Measurements from ENCODE around the gene ANO3.

The ANO3 gene

DNA sequence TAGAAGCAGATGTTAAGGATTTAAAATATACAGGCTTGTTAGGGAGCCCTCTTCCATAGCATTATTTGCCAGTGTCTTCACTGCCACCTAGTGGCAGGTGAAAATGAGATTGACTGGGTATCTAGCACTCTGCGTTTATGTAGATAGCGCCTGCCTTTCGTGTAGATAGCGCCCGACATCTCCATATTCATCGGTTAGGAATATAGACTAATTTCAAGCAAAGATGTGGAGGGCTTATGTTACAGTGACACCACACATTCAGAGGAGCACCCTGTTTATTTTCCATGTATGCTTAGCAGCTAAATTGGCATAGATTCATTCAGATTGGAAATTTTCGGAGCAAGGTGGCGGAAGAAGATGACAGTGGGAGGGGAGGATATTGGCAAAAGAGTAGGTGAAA lies 318.0 kb downstream of the ANO3 start:
- DNase-seq, result peak; percentile 59

DNA sequence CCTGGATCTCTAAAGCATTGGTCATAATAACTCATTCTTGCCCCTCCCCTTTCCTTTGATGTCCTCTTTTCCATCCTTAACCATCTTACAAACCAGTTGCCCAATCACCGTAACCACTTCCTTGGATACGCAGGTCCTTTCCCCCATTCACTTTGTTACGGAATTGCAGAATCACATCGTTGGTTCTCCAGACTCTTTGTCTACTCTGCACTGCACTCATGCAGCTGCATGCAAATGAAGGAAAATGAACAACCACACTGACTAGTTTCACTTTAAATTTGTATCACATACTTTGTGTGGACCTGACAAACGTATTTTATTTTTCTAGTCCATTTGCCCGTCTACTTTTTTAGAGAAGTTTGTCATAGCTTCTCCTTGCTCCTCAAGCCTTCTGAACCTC lies 320.0 kb downstream of the ANO3 start:
- no peak for DNase-seq

DNA sequence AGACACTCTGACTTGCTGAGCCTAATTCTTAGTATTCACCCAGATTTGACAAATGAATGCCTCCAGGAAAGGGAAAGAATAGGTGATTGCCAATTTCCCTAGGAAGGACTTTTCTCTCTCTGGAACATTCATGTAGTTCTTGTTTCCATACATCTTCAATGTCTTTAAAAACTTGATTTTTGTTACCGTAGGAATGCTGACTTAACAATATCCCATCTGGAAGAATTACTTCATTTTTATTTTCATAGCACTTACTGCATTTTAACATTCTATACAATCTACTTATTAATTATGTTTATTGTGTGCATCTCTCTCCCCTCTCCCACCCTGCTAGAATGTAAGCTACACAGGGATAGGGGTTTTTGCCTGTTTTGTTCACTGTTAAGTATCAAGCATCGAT lies 323.4 kb downstream of the ANO3 start:
- DNase-seq, result no peak

DNA sequence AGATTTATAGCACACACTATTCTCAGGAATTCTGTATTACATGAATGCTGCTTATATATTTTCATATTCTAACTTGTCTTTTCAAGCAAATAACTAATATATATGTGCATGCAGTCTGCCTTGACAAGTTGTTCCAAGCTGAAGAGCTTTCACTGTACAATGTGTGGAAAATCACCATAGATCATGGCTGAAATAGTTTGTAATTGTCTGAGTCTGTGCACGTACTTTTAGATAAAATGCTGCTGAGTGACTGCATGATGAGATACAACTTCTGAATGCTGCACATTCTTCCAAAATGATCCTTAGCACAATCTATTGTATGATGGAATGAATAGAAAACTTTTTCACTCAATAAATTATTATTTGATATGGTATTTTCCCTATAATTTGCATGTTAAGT lies 331.0 kb downstream of the ANO3 start:
- no peak for DNase-seq

DNA sequence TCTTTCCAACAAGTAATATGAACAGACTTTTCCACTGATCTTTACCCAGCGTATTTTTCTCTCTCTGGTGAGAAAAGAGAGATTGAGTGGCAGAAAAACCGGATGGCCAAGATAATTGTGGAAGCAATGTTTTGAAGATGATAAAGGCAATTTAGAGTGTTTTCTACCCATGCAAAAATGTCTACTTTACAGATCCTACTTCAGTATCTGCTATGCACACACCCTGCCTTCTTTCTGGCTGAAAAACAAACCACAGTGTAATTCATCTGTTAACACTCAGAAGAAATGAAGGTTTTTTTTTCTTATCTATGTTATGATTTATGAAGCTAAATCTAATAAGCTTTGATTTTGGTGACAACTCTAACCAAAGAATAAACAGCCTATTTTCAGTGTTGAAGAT lies 333.1 kb downstream of the ANO3 start:
- DNase-seq, result no peak

- DNase-seq, result no peak
Measured at GRCh38 chr11:26665946-26666345, 334.0 kb downstream of the ANO3 start.

DNA sequence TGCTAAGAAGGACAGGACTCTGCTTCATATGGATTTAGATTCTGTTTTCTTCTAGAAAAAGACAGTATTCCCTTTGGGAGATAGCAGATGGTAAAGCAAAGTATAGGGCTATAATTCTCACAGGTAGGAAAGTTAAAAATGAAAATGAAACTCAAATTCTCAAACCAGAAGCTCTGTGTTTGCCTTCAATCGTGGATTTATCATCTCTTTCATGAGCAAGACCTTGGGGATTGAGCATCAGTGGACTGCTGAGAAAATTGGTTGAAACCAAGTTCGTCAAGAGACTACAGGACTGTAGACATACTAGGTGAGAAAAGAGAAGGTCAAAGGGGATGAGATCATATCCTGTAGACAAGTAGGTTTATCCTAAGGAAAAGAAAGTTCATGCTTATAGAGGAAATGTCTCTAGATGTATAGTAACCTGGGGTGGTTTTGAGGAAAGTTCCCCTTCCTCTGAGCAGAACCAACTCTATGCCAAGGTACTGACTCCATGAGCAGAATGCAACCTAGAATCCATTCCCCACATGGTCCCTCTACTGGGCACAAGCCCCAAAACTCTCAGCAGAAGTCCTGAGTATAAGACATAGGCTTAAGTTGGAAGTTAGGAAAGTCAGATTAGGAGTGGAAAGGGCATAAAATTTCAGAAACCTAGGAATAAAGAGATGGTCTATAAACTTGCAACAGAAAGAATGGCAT lies 343.5 kb downstream of the ANO3 start:
- no peak for DNase-seq

- DNase-seq, result no peak
Measured at GRCh38 chr11:26676641-26677040, 344.7 kb downstream of the ANO3 start.

DNA sequence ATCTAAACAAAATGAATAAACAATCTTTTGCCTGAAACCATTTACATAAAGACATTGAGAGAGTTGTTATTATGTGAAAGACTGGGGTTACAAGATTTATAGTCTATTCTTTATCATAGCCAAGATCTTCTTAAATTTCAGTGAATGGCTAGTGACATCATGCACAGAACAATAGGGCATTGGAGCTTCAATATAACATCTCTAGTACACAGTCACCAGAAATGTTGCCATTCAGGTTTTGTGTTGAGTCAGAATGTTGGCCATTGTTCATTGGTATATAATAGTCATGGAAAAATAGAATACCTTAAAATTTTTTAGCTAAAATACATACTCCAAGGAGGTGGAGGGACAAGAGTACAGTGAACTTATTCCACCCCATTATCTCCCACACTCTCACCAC lies 345.6 kb downstream of the ANO3 start:
- no peak for DNase-seq

- DNase-seq, result no peak
Measured at GRCh38 chr11:26687351-26687750, 355.4 kb downstream of the ANO3 start.

- DNase-seq, result no peak
Measured at GRCh38 chr11:26688701-26689100, 356.8 kb downstream of the ANO3 start.

DNA sequence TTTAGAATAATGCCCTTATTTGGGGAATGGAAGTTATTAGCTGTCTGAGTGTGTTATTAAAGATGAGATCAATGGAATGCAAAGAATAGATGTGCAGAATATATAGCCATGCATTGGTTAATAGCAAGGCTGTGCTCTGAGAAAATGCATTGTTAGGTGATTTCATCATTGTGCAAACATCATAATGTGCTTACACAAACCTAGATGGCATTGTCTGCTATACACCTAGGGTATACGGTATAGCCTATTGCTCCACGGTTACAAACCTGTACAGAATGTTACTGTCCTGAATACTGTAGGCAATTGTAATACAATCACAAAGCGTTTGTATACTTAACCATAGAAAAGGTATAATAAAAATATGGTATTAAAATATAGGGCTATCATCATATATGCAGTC lies 364.4 kb downstream of the ANO3 start:
- no peak for DNase-seq

DNA sequence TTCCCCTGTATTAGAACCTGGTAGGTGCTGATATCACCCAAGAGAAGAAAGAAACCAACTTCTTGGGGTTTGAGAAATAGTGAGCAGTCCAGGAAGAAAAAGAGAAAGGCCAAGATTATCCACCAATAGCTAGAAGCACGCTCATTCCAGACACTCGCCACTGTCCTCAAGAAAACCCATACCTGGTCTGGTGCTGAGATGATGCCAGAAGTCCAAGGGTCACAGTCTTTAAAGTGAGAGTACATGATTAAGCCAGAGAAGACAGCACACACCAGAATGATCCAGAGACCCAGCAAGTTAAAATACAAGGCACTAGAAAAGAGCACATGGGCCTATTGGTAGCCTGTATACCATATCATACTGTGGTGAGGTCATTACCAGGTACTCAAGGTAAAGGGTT lies 366.3 kb downstream of the ANO3 start:
- no peak for DNase-seq

GRCh38 chr11:26700574-26701235 lies 368.8 kb downstream of the ANO3 start:
- no peak for DNase-seq

- DNase-seq, result no peak
Measured at GRCh38 chr11:26702406-26702805, 370.5 kb downstream of the ANO3 start.

DNA sequence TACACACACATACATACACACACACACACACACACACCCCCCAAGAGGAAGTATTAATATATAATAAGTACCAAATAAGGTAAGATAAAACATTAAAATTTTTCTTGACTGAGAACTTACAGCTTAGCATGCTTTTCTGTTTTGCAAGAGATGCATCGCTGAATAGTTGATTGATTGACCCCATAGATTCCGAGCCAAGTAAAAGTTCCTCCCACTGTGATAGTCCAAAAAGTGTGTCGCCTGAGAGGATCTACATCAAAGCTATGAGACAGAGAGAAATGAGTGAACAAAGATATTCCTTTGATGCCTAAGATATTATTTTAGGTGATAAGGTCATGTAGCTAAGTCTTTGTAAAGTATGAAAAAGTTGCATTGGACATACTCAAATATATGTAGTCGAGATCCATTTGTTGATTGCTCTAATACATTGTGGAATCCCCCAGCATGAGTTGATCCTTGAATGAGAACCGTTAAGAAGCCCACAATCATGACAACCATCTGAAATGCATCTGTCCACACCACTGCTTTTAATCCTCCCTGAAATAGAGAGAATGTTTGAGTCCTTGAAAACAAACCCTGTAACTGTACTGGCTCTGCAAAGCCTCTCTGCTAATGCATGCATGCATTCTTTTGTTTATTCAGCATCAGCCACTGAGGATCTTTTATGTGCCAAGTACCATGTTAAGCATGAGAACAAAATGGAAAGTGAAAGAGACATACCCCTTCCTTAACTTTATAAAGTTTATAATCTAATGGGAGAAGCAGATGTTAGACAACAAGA lies 371.7 kb downstream of the ANO3 start:
- DNase-seq, result no peak

DNA sequence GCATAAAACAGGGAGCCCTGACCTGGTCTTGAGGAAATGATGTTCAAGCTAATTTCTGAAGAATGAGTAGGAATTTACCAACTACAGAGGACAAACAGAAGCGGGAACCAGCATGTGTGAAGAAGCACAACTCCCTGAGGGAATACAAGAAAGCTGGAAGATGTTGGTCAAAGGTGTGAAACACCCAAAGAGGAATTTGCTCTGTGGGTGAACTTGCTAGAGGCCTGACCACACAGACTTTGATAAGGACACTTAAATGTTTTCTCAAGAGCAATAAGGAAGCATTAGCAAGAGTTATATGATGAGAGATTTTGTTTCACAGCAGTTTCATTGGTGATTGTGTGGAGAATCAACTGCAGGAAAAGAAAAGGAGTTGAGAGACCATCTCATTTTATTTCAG lies 372.3 kb downstream of the ANO3 start:
- DNase-seq, result no peak

GRCh38 chr11:26706181-26706580 lies 374.3 kb downstream of the ANO3 start:
- no peak for DNase-seq

GRCh38 chr11:26708736-26709456 lies 377.0 kb downstream of the ANO3 start:
- DNase-seq, result no peak

GRCh38 chr11:26710489-26710888 lies 378.6 kb downstream of the ANO3 start:
- DNase-seq, result no peak

- no peak for DNase-seq
Measured at GRCh38 chr11:26712497-26712896, 380.6 kb downstream of the ANO3 start.
